IPS-15b (cell line): Measurements from ENCODE around the gene CDC42SE1.

Experiments used
- H3K27me3 ChIP-seq: one replicate; pipeline ENCODE4 v1.6.1; 2013; ENCODE audit warnings: low read length; ENCODE audit not compliant: control insufficient read depth, insufficient read depth
- H3K36me3 ChIP-seq: one replicate; pipeline ENCODE4 v1.6.1; 2013; ENCODE audit warnings: low read length; ENCODE audit not compliant: control insufficient read depth, insufficient read depth
- H3K4me1 ChIP-seq: one replicate; pipeline ENCODE4 v1.6.1; 2013; ENCODE audit warnings: mild to moderate bottlenecking, low read length; ENCODE audit not compliant: control insufficient read depth, insufficient read depth
- H3K4me3 ChIP-seq: one replicate; pipeline ENCODE4 v1.5.1; 2013; ENCODE audit warnings: low read depth, low read length
- H3K9ac ChIP-seq: one replicate; pipeline ENCODE4 v1.6.1; 2013; ENCODE audit warnings: low read depth, mild to moderate bottlenecking, low read length
- H3K9me3 ChIP-seq: one replicate; pipeline ENCODE4 v1.6.1; 2013; ENCODE audit warnings: mild to moderate bottlenecking, low read length; ENCODE audit not compliant: control insufficient read depth, insufficient read depth

Gene CDC42SE1

GRCh38 chr1:151003180-151003579 lies 56.2 kb downstream of the CDC42SE1 start:
- peaks cover 10% of the 10 kb centered on the region for H3K4me1 ChIP-seq
- H3K36me3 ChIP-seq, result no peaks in the 10 kb centered on the region
- H3K4me3 ChIP-seq, result no peak overlapping the region
- no peaks in the 10 kb centered on the region for H3K27me3 ChIP-seq
- H3K9ac ChIP-seq, result no peak overlapping the region
- H3K9me3 ChIP-seq, result no peaks in the 10 kb centered on the region

GRCh38 chr1:151002611-151003010 lies 56.8 kb downstream of the CDC42SE1 start:
- H3K4me1 ChIP-seq, result peaks cover 7% of the 10 kb centered on the region
- no peak overlapping the region for H3K4me3 ChIP-seq
- no peaks in the 10 kb centered on the region for H3K9me3 ChIP-seq
- H3K36me3 ChIP-seq, result peaks cover 2% of the 10 kb centered on the region
- no peak overlapping the region for H3K9ac ChIP-seq
- H3K27me3 ChIP-seq, result no peaks in the 10 kb centered on the region

- H3K4me1 ChIP-seq, result peaks cover 5% of the 10 kb centered on the region
- H3K4me3 ChIP-seq, result no peak overlapping the region
- no peaks in the 10 kb centered on the region for H3K9me3 ChIP-seq
- no peak overlapping the region for H3K9ac ChIP-seq
- H3K27me3 ChIP-seq, result no peaks in the 10 kb centered on the region
- peaks cover 2% of the 10 kb centered on the region for H3K36me3 ChIP-seq
Observed at GRCh38 chr1:151002051-151002450, 57.4 kb downstream of the CDC42SE1 start.

- Histone ChIP-seq H3K4me3 (no peak overlapping the region), H3K36me3 (peaks cover 2% of the 10 kb centered on the region), H3K27me3 (no peaks in the 10 kb centered on the region), H3K4me1 (peaks cover 5% of the 10 kb centered on the region), H3K9me3 (no peaks in the 10 kb centered on the region), H3K9ac (no peak overlapping the region)
Observed at GRCh38 chr1:151001602-151002001, 57.8 kb downstream of the CDC42SE1 start.
